ENCODE data around the gene BACH1.

GRCh38 chr21:29257701-29258100, 41.0 kb upstream of the BACH1 start:
- no peak for TF ChIP-seq EZH2 (IDR thresholded peaks at IDR 0.05; ENCODE audit: insufficient read depth, poor library complexity, severe bottlenecking)
- no peak for TF ChIP-seq EZH2phosphoT487 (IDR thresholded peaks at IDR 0.05; ENCODE audit: insufficient read depth, low read depth)
